Tibial artery (tissue), 4 donors: Measurements from ENCODE around the gene FAM181A.
A peak's percentile ranks its signal among the peaks of the same experiment; 100 is the strongest.

Experiments used
- DNase-seq, 2 donors: peaks; one replicate each; pipeline ENCODE4 v3.0.0-alpha.2; 2019
- H3K27ac ChIP-seq, 2 donors: fragments of 200-600 bp; sonication (generic) in 1 of 2; 1 replicate in 1 of 2; 2 replicates in 1 of 2; pipeline ENCODE4 v1.5.1; 2018 to 2019; ENCODE audit warnings: mild to moderate bottlenecking in 1 of 2
- H3K27me3 ChIP-seq, 2 donors: fragments of 200-600 bp; sonication (generic) in 1 of 2; one replicate each; pipeline versions ENCODE4 v1.5.1 to v1.6.0; 2016 to 2019
- H3K36me3 ChIP-seq, 3 donors: fragments of 200-600 bp; sonication (generic) in 2 of 3; one replicate each; pipeline ENCODE4 v1.5.1; 2016 to 2019; ENCODE audit warnings: mild to moderate bottlenecking in 2 of 3
- H3K4me1 ChIP-seq, 4 donors: fragments of 200-600 bp; sonication (generic) in 2 of 4; 1 replicate in 3 of 4; 2 replicates in 1 of 4; pipeline ENCODE4 v1.5.1; 2016 to 2019
- H3K4me3 ChIP-seq, 2 donors: fragments of 200-600 bp; sonication (generic) in 1 of 2; 1 replicate in 1 of 2; 2 replicates in 1 of 2; pipeline ENCODE4 v1.5.1; 2018 to 2019; ENCODE audit warnings: mild to moderate bottlenecking in 2 of 2
- H3K9me3 ChIP-seq, 3 donors: fragments of 200-600 bp; sonication (generic) in 1 of 3; one replicate each; pipeline ENCODE4 v1.5.1; 2016 to 2019
- intact Hi-C: fragments of 100-400 bp; cut with DNase I; formaldehyde crosslinking; loops from one replicate; pipeline ENCODE4 v1.15.0; 2023; ENCODE audit warnings: low total_unique reads
- TF ChIP-seq, protein P1 (sequence below), 2 experiments: fragments of 200-600 bp in 1 of 2; fragments of 450-650 bp in 1 of 2; IDR thresholded peaks; one replicate each; pipeline ENCODE4 v1.5.1; 2017 to 2019; ENCODE audit warnings: antibody characterized with exemption in 2 of 2, mild to moderate bottlenecking in 1 of 2, moderate library complexity in 1 of 2

FAM181A gene

DNA sequence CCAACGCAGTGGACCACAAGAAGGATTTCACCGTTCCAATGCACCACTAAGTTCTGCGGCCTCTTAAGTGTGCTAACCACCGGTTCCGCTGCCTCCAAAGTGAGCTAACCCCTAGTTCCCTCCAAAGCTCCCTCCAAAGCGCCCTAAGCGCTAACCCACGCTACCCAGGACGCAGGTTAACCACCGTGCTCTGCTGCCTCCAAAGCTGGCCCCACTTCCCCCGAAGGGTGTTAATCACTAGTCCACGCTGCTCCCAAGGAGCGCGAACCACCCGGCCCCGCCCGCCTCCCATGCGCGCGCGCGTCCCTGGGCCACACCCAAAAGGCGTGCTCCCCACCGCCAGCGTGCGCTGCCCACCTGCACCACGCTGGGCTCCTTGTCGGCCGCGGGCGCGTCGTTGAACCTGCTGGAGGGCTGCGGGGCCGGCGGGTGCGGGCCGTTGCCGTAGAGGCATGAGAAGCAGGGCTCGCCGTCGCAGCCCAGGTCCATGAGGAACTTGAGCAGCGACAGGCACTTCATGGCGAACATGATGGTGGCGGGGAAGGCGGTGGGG lies 11.7 kb downstream of the FAM181A start:
- intact Hi-C loops: loop anchor here (1.0 kb wide), 1 partner anchor 66 kb away; no protein-coding TSS in a partner anchor
- H3K27me3 ChIP-seq: no peaks in the 10 kb centered on the region
- TF ChIP-seq, protein P1, sequence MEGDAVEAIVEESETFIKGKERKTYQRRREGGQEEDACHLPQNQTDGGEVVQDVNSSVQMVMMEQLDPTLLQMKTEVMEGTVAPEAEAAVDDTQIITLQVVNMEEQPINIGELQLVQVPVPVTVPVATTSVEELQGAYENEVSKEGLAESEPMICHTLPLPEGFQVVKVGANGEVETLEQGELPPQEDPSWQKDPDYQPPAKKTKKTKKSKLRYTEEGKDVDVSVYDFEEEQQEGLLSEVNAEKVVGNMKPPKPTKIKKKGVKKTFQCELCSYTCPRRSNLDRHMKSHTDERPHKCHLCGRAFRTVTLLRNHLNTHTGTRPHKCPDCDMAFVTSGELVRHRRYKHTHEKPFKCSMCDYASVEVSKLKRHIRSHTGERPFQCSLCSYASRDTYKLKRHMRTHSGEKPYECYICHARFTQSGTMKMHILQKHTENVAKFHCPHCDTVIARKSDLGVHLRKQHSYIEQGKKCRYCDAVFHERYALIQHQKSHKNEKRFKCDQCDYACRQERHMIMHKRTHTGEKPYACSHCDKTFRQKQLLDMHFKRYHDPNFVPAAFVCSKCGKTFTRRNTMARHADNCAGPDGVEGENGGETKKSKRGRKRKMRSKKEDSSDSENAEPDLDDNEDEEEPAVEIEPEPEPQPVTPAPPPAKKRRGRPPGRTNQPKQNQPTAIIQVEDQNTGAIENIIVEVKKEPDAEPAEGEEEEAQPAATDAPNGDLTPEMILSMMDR (IDR thresholded peaks at IDR 0.05): no peak
- H3K9me3 ChIP-seq: no peaks in the 10 kb centered on the region
- H3K36me3 ChIP-seq: peaks cover 25 to 57% (median 34%) of the 10 kb centered on the region in 3 donors
- peak overlapping the region; percentile 30 to 31 for H3K4me3 ChIP-seq
- peak overlapping the region in 1 of 2 donors; percentile 62 for H3K27ac ChIP-seq
- peaks cover 0 to 27% (median 12%) of the 10 kb centered on the region in 4 donors for H3K4me1 ChIP-seq
- DNase-seq: no peak

DNA sequence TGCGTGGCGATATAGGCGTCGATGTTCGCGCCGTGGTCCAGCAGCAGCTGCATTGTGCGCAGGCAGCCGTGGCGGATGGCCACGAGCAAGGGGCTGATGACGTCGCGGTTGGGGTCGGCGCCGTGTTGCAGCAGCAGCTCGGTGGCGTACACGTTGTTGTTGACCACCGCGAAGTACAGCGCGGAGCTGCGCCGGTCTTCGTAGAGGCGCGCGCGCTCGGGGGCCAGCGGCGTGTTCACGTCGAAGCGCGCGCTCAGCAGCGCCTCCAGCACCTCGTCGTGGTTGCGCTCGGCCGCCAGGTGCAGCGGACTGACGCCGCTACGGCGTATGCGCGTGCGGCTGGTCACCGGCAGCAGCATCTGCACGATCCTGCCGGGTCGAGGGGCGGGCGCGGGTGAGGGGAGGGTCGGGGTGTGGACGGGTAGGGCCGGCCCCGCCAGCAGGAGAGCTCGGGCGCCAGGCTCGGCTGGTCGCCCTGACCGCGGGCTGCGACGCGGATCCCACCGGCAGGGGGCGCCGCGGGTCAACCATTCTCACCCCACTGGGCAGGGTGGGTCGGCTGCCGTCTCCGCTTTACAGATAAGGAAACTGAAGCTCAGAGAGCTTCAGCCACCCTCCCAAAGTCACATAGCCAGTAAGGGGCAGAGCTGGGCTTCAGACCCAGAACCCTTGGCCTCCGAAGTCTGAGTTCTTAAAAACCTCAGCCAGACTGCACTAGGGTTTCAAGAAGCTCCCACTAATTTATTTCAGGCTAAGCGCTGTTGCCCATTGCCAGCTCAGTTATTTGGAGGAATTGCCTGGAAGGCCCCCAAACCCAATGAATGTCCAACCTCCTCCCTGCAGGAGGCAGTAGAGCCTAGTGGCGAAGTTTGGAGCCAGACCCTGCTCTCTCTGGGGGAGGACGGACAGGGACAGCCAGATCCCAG lies 12.4 kb downstream of the FAM181A start:
- peak overlapping the region; percentile 37 to 62 for H3K27ac ChIP-seq
- intact Hi-C loops: loop anchor here (1.0 to 10.0 kb wide), 3 partner anchors 63 to 195 kb away; no protein-coding TSS in a partner anchor
- H3K4me1 ChIP-seq: peaks cover 0 to 27% (median 12%) of the 10 kb centered on the region in 4 donors
- peaks cover 22 to 57% (median 34%) of the 10 kb centered on the region in 3 donors for H3K36me3 ChIP-seq
- no peaks in the 10 kb centered on the region for H3K9me3 ChIP-seq
- TF ChIP-seq, protein P1 (IDR thresholded peaks at IDR 0.05): peak; percentile 88 to 95
- peak overlapping the region; percentile 30 to 31 for H3K4me3 ChIP-seq
- H3K27me3 ChIP-seq: no peaks in the 10 kb centered on the region
- peak; percentile 76 to 86 for DNase-seq

DNA sequence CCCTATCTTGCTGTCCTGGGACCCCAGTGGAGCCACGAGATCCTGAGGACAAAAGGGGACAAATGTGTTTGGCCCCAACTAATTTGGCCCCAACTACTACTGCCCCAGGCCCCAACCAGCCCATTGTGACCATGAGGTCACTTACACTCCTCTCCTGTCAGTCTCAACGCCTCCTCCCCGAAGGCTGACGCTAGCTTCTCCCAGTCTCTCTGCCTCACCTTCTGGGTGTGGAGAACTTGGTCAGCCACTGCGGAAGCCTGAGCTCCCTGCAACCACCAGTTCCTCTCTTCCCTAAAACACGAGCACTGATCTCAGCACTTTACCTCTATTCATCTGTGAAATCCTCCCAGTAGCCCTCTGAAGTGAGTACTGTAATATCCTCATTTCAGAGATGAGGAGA lies 13.3 kb downstream of the FAM181A start:
- no peak for DNase-seq
- H3K27ac ChIP-seq: peak overlapping the region in 1 of 2 donors; percentile 62
- no peak overlapping the region for H3K4me3 ChIP-seq
- no peaks in the 10 kb centered on the region for H3K27me3 ChIP-seq
- H3K4me1 ChIP-seq: peaks cover 0 to 27% (median 12%) of the 10 kb centered on the region in 4 donors
- no peaks in the 10 kb centered on the region for H3K9me3 ChIP-seq
- peaks cover 22 to 57% (median 34%) of the 10 kb centered on the region in 3 donors for H3K36me3 ChIP-seq
- intact Hi-C loops: loop anchor here (1.0 to 10.0 kb wide), 2 partner anchors 62 to 194 kb away; no protein-coding TSS in a partner anchor
- TF ChIP-seq, protein P1 (IDR thresholded peaks at IDR 0.05): no peak

DNA sequence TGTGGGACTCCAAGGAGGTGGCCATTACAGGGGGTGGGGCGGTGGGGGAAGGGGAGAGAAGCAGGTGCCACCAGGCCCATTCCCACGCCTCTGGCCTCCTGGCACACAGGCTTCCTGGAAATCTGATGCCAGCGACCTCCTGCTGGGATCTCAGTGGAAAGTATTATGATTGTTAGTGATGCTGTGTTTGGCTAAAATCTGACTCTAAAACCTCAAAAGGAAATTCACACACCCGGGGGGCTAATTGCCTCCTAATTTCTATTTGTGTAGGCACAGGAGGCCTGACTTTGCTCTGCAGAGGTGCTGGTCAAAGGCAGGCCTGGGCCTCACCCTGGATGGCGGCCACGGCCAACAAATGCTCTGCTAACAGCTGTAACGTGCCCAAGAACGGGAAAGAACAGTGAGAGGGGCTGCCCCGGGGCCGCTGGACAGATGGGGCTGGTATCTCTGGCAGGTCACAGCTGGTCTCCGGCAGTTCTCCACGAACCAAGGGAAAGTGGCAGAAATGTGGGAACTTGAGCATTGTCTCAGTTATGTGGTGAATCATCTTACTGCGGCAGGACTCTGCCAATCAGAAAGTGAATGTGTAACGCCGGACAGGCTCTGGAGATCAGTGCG lies 14.3 kb downstream of the FAM181A start:
- H3K27ac ChIP-seq: peak overlapping the region; percentile 40 to 62
- intact Hi-C loops: loop anchor here (10.0 kb wide), 1 partner anchor 193 kb away; no protein-coding TSS in a partner anchor
- DNase-seq: no peak

DNA sequence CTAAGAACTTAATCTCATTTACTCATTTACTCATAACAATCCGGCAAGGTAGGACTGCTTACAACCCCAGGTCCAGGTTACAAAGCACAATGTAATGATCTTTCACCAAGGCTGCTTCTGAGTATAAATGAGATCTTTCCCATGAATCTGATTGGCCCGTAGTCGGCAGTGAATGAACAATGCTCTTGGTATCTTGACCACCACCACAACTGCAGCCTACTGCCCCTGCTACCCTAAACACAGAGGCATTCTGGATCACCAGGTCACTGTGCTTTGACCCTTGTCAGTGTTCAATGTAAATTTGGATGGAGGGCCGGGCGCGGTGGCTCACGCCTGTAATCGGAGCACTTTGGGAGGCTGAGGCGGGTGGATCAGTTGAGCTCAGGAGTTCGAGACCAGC lies 15.9 kb downstream of the FAM181A start:
- intact Hi-C loops: loop anchor here (10.0 kb wide), 1 partner anchor 192 kb away; no protein-coding TSS in a partner anchor
- H3K9me3 ChIP-seq: no peaks in the 10 kb centered on the region
- H3K4me1 ChIP-seq: peaks cover 0 to 27% (median 9%) of the 10 kb centered on the region in 4 donors
- DNase-seq: no peak
- no peak overlapping the region for H3K4me3 ChIP-seq
- no peak overlapping the region for H3K27ac ChIP-seq
- TF ChIP-seq, protein P1 (IDR thresholded peaks at IDR 0.05): no peak
- no peaks in the 10 kb centered on the region for H3K27me3 ChIP-seq
- peaks cover 35 to 60% (median 37%) of the 10 kb centered on the region in 3 donors for H3K36me3 ChIP-seq

More for the DNA sequence above, 14.3 kb downstream of the FAM181A start:
- Histone ChIP-seq H3K9me3 (no peaks in the 10 kb centered on the region), H3K27me3 (no peaks in the 10 kb centered on the region), H3K4me3 (no peak overlapping the region), H3K36me3 (peaks cover 26 to 62% (median 33%) of the 10 kb centered on the region in 3 donors), H3K4me1 (peaks cover 0 to 27% (median 12%) of the 10 kb centered on the region in 4 donors)
- TF ChIP-seq, protein P1 (IDR thresholded peaks at IDR 0.05): no peak
